Measurements from ENCODE around the gene MACROD2.

- TF ChIP-seq POLR2A (IDR thresholded peaks at IDR 0.05; ENCODE audit: low read depth, low read length) (no peak), SMC3 (IDR thresholded peaks at IDR 0.05; ENCODE audit: low read depth, low read length) (no peak), RAD21 (IDR thresholded peaks at IDR 0.05; ENCODE audit: low read length) (no peak), BHLHE40 (IDR thresholded peaks at IDR 0.05; ENCODE audit: low read depth, low read length) (no peak), CEBPB (IDR thresholded peaks at IDR 0.05; ENCODE audit: low read depth, low read length) (no peak)
- TF ChIP-seq, protein P1, sequence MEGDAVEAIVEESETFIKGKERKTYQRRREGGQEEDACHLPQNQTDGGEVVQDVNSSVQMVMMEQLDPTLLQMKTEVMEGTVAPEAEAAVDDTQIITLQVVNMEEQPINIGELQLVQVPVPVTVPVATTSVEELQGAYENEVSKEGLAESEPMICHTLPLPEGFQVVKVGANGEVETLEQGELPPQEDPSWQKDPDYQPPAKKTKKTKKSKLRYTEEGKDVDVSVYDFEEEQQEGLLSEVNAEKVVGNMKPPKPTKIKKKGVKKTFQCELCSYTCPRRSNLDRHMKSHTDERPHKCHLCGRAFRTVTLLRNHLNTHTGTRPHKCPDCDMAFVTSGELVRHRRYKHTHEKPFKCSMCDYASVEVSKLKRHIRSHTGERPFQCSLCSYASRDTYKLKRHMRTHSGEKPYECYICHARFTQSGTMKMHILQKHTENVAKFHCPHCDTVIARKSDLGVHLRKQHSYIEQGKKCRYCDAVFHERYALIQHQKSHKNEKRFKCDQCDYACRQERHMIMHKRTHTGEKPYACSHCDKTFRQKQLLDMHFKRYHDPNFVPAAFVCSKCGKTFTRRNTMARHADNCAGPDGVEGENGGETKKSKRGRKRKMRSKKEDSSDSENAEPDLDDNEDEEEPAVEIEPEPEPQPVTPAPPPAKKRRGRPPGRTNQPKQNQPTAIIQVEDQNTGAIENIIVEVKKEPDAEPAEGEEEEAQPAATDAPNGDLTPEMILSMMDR (conservative IDR thresholded peaks at IDR 0.05; ENCODE audit: low read depth, low read length) = no peak
- TF ChIP-seq, protein P2, sequence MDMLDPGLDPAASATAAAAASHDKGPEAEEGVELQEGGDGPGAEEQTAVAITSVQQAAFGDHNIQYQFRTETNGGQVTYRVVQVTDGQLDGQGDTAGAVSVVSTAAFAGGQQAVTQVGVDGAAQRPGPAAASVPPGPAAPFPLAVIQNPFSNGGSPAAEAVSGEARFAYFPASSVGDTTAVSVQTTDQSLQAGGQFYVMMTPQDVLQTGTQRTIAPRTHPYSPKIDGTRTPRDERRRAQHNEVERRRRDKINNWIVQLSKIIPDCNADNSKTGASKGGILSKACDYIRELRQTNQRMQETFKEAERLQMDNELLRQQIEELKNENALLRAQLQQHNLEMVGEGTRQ (IDR thresholded peaks at IDR 0.05; ENCODE audit: low read depth, low read length) = no peak
Observed at GRCh38 chr20:14295770-14296309, 300.5 kb downstream of the MACROD2 start.

Data from IMR-90 (cell line).